ENCODE data around the gene SIRPD. TPM values are rescaled to one million over a fixed set of nuclear protein-coding genes. Genes with fewer than 3 reads are reported as not detected.
A peak's percentile ranks its signal among the peaks of the same experiment; 100 is the strongest.

Gene SIRPD
- total RNA-seq, 2 donors from 2014 or later = not detected

- Histone ChIP-seq H3K36me3 (no peaks in the 10 kb centered on the region), H3K9ac (ENCODE audit: low read depth in 2 of 2, low read length in 2 of 2) (no peak overlapping the region), H3K4me3 (no peak overlapping the region), H3K9me3 (no peaks in the 10 kb centered on the region), H3K4me1 (no peaks in the 10 kb centered on the region), H3K27ac (no peak overlapping the region), H3K27me3 (no peaks in the 10 kb centered on the region)
- TF ChIP-seq CTCF (IDR thresholded peaks at IDR 0.05) = no peak
- DNase-seq = no peak
- intact Hi-C loops (cut with DNase I) = no loop called here
Observed at GRCh38 chr20:1493536-1493935, 64.0 kb downstream of the SIRPD start.

GRCh38 chr20:1491860-1492642 is 65.5 kb downstream of the SIRPD start:
- Histone ChIP-seq H3K9me3 (no peaks in the 10 kb centered on the region), H3K4me1 (no peaks in the 10 kb centered on the region), H3K4me3 (no peak overlapping the region), H3K27ac (peak overlapping the region; percentile 46), H3K27me3 (no peaks in the 10 kb centered on the region), H3K36me3 (no peaks in the 10 kb centered on the region), H3K9ac (ENCODE audit: low read depth in 2 of 2, low read length in 2 of 2) (no peak overlapping the region)
- DNase-seq = no peak
- no peak for TF ChIP-seq CTCF (IDR thresholded peaks at IDR 0.05)
- intact Hi-C loops (cut with DNase I) = no loop called here

GRCh38 chr20:1491281-1491840 is 66.1 kb downstream of the SIRPD start, which contains the start of gene SIRPB2:
SIRPB2 (minus strand) TSS chr20:1491420; CDS start chr20:1491359, 61 bp downstream.
- H3K27ac ChIP-seq = peak within 1 kb of the TSS; percentile 46
- peak within 1 kb of the TSS; percentile 9 for H3K4me3 ChIP-seq
- intact Hi-C loops (cut with DNase I) = no loop called here
- H3K36me3 ChIP-seq = no peaks in the 10 kb centered on the region
- no peaks in the 10 kb centered on the region for H3K27me3 ChIP-seq
- no peak for DNase-seq
- no peaks in the 10 kb centered on the region for H3K4me1 ChIP-seq
- no peaks in the 10 kb centered on the region for H3K9me3 ChIP-seq
- H3K9ac ChIP-seq (ENCODE audit: low read depth in 2 of 2, low read length in 2 of 2) = peak within 1 kb of the TSS; percentile 28 to 37
- no peak for TF ChIP-seq CTCF (IDR thresholded peaks at IDR 0.05)

GRCh38 chr20:1490643-1491195 is 66.8 kb downstream of the SIRPD start:
- Histone ChIP-seq H3K4me1 (no peaks in the 10 kb centered on the region), H3K27ac (peak overlapping the region; percentile 46), H3K9ac (ENCODE audit: low read depth in 2 of 2, low read length in 2 of 2) (peak overlapping the region in 1 of 2 donors; percentile 28), H3K27me3 (no peaks in the 10 kb centered on the region), H3K4me3 (peak overlapping the region; percentile 9), H3K9me3 (no peaks in the 10 kb centered on the region), H3K36me3 (no peaks in the 10 kb centered on the region)
- intact Hi-C loops (cut with DNase I) = no loop called here
- no peak for DNase-seq
- TF ChIP-seq CTCF (IDR thresholded peaks at IDR 0.05) = no peak

GRCh38 chr20:1489764-1490436 is 67.6 kb downstream of the SIRPD start:
- Histone ChIP-seq H3K4me3 (peak overlapping the region; percentile 9), H3K36me3 (no peaks in the 10 kb centered on the region), H3K27me3 (no peaks in the 10 kb centered on the region), H3K4me1 (no peaks in the 10 kb centered on the region), H3K9me3 (no peaks in the 10 kb centered on the region), H3K27ac (peak overlapping the region; percentile 50), H3K9ac (ENCODE audit: low read depth in 2 of 2, low read length in 2 of 2) (peak overlapping the region in 1 of 2 donors; percentile 37)
- TF ChIP-seq CTCF (IDR thresholded peaks at IDR 0.05) = no peak
- DNase-seq = no peak
- intact Hi-C loops (cut with DNase I) = no loop called here

Data from colonic mucosa (tissue), 4 donors.